Retina (tissue), 1 donor: Measurements from ENCODE around the gene TSEN54.

Experiments
- DNase-seq: peaks from one replicate; pipeline ENCODE4 v3.0.0-alpha.2; 2016

Gene TSEN54

DNA sequence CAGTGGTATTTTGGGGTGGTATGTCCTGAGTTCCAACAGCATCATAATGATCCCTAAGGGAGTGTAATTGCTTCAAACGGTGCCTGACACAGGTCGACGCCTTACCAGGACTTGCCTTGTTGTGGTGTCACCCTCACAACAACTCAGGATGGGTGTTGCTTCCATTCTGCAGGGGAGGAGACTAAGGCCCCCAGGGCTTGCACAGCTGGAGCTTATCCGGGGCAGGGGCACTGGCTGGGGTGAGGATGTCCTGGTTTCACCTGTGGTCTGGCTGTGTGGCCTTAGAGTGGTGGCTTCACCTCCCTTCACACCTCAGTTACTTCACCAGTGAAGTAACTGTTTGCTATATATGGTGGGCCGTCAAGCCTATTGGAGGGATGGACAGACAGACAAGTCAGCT lies 32.5 kb downstream of the TSEN54 start:
- no peak for DNase-seq

DNA sequence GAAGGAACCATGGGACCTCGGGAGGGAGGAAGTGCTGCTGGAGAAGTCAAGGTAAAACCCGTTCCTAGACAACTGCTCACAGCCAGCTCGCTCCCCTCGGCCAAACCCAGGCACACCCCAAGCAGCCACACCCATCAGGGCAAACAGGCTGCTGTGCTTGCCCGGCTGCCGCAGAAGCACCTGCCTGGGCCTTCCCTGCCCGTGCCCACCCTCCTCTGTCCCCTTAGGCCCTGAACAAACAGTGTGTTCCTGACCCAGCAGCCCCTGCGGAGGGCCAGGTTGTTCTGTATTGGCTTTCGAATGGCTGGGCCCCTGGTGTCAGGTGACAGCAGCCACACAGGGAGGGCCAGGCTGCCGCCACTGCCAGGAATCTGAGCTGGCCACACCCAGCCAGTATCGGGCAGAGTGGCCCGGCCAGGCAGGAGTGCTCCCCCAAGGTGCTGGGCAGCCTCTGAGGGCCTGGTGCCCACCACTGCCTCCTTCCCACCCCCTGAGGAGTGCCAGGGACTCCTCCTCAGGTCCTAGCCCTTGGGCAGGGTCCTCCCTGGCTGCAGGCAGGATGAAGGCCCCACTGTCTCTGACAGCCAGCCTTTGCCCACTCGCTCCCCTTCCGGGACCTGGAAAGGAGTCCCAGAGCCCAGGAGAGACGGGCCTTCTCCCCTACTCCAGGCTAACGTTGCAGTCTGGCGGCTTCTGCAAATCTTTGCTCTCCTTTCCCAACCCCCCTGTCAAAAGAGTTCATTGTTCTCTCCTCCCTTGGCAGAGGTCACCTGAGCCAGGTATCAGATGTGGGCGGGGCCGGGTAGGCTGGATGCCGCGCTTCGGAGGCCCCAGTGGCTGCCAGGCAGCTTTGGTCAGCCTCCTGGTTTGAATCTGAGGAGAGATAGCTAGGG lies 33.2 kb downstream of the TSEN54 start:
- DNase-seq, result no peak

DNA sequence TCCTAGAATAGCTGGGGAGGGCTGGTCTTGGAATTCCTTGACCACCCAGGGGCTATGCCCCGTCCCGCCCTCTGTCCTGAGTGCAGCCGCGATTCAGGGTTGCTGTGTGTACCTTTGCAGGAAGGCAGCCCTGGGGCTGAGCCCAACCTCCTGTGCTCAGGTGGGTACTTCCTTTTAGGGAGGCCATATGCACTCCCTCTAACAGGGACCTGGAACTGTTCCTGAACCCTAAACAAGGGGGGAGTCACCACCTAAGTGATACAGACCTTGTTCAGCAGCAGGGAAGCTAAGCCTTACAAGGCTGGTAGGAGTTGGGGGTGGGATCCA lies 33.8 kb downstream of the TSEN54 start:
- no peak for DNase-seq

DNA sequence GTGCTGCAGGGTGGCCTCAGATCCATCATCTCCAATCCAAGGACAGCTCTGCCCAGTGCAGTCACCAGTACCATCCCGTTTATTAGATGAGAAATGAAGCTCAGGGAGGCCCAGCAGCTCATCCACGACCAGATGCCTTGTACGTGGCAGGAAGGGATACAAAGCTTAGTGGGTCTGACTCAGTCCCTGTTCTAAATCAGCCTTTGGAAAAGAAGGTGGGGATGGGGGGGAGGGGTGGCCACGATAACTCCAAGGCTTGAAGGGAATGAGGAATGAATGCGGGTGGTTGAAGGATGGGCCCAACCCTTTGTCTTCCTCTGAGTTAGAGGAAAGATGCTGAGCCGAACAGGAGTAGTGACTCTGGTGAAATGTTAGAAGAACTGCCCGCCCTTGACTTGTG lies 34.9 kb downstream of the TSEN54 start:
- DNase-seq, result no peak

DNA sequence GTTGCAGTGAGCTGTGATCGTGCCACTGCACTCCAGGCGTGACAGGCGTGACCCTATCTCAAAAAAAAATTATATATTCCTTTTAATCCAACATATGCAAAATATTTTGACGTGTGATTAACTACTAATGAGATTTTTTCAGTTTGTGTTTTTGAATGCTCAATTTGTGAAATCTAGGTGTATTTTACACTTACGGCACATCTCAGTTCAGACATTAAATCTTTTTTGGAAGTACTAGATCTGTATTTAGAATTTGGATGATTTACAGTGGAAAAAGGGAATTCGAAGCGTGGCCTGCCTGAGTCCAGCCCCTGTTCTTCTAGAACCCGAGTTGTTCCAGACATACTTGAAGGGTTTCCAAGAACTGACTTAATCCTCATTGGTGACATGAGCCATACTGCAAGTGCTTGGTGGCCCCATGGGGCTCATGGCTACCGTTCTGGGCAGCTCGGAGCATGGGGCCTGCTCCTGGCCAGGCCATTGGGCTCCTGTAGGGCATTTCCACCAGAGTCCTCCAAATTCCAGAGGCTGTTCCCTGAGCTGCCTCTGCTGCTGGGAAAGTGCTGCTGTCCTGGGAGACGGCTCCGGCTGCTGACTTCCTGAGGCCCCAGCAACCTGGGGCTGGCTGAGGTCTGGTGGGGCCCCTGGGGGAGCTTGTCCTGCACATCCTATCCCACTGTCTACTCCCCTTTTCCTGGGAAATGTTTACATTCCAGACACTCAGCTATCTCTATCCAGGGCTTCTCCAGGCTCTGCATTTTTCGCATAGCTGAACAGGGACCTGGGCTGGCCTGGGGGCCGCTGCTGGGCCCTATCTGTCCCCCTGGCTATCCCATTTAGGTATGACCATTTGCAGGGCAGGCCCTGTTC lies 36.3 kb downstream of the TSEN54 start:
- DNase-seq, result no peak

DNA sequence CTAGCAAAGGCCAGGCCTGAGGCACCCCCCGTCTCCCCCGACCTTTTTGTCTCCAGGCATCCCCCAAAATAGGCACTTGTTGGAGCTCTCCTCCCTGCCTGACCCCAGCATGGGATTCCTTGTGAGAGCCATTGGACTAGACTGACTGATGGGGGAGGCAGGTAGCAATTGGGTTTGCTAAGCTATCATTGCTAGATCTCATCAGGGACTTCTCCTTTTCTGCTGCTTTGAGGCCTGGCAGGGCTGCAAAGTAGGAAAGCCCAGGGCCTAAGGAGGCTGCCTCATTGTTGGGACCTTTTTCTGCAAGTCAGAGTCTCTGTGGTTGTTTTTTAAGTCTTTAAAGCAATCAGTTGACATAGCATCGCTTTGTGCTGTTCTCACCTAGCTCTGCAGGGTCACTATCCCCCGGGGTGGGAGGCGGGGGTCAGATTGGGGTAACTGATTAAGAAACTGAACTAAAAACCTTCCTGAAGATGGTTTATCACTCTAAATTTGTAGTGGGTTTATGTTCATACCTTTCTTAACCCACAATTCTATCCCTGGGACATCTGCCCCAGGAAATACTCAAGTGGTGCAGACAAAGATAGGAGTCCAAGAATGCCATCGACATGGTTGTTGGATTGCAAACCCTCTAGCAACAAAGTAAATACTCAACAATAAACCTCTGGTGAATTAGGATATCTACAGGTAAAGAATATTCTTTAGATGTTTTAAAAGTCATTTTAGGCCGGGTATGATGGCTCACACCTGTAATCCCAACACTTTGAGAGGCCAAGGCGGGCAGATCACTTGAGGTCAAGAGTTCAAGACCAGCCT lies 37.2 kb downstream of the TSEN54 start:
- DNase-seq, result no peak

DNA sequence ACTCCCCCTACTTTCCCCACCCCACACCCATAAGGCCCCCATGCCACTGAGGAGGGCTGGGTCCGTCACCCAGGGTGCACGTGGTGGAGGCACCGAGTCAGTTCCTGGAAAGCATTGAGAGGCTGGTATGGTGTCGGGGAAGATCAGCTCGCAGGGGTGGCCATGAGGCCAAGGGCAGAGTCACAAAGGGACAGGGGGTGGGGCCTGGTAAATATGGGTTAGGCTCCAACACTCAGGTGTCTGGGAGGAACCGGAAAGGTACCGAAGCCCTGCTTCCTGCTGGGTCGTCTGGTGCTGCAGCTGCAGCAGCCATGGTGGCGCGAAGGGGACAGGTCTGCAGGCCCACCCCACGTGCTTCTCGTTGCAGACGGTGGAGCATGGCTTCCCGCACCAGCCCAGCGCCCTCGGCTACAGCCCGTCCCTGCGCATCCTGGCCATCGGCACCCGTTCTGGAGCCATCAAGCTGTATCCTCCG lies 39.4 kb downstream of the TSEN54 start:
- DNase-seq, result no peak

DNA sequence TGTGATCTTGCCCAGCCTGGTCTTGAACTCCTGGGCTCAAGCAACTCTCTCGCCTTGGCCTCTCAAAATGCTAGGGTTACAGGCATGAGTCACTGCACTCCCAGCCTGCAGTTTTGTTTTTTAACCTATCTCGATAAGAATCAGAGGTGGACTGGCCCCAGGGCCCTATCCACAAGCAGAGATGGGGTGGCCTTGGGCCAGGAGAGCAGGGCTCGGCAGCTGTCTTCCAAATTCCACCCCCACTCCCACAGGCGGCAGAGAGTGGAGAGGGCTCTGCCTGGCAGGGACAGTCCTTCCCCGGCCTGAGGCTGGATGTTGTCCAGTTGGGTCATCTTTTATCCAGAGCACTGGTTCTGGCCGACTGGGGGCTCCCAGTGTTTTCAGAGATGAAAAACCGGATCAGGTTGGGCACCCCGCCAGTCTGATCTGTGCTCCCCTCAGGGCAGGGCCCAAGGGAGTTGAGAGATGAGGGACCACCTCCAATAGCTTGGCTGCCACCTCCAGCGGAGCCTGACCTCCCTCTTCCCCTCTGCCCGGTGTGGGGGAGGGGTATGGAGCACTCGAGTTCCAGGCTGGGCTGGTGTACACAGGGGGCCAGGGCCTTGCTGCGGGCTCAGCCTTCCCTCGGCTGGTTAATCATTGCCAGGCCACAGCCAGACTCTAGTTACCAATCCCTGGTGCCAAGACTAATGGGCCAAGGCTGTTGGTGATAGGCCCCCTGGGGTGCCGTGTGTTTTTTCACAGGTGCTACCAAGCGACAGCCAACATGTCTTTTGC lies 40.9 kb downstream of the TSEN54 start:
- no peak for DNase-seq

DNA sequence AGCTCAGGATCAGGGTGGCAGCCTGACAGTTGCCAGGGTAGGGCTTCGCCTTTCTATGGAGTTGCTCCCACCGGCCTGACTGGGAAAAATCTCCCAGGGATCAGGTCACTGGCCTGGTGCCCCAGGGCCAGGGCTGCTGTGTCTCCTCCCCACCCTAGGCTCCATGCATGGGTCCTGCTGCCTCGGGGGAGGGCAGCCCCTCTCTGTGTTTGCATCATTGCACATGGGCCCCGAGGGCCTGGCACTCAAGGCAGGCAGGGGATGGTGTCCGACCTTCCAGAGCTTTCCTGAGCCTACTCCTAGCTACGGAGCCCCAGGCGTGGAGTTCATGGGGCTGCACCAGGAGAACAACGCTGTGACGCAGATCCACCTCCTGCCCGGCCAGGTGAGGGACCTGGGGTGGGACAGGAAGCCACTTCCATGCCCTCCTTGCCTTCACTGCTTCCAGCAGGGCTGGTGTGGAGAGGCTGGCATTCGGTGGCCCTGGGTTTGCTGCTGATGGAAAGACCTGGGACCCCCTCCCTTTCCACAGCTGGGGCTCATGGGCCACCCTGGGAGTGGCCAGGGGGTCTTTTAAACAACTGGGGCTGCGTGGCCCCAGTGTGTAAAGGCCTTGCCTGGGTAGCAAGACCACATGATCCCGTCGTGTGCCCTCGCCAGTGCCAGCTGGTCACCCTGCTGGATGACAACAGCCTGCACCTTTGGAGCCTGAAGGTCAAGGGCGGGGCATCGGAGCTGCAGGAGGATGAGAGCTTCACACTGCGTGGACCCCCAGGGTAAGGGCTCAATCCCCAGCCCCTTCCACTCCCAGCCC lies 41.7 kb downstream of the TSEN54 start:
- DNase-seq, result no peak

DNA sequence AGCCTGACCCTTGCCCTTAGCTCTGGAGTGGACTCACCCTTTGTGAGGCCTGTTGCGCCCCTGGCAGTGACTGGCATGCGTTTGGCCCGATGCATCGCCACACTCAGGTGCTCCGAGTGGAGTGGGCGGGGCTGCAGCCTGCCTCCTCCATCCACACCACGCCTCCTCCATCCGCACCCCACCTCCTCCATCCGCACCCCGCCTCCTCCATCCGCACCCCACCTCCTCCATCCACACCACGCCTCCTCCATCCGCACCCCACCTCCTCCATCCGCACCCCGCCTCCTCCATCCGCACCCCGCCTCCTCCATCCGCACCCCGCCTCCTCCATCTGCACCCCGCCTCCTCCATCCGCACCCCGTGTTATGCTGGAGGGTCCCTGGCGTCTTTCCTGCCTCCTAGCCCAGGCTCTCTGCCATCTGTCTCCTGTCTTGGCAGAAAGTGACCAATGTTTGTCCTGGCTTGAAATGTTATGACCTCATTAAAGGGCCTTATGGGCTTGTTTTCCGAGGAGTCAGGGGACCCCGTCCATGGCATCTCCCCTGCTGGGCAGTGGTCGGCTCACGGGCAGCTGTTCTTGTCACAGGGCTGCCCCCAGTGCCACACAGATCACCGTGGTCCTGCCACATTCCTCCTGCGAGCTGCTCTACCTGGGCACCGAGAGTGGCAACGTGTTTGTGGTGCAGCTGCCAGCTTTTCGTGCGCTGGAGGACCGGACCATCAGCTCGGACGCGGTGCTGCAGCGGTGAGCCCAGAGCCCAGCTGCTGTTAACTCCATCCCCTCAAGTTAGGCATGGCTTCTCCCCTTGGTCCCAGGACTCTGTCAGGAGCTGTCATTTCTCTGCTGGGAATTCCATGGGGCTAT lies 42.6 kb downstream of the TSEN54 start:
- no peak for DNase-seq

DNA sequence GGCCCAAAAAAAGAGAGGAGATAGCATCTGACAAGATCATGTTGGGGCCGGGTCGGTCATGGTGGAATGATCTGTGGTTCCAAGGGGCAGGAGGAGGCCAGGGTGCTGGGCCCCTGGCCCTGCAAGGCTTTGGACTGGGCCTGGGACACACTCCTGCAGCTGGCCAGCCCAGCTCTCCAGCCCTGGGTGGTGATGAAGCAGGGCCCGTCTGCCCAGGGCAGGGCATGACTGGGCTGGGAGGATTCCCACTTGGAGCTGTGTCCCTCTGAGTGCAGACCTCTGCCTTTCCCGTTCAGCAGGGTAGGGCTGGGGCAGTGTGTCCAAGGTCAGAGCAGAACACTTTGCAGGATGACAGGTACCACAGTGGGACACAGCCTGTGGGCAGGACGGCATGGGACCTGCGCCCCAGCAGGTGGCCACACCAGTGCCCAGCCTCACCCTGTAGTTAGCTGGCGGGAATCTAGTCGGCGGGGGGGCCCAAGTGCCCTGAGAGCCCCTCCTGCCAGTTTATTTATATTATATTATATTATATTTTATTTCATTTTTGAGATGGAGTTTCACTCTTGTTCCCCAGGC lies 43.7 kb downstream of the TSEN54 start:
- DNase-seq, result no peak

DNA sequence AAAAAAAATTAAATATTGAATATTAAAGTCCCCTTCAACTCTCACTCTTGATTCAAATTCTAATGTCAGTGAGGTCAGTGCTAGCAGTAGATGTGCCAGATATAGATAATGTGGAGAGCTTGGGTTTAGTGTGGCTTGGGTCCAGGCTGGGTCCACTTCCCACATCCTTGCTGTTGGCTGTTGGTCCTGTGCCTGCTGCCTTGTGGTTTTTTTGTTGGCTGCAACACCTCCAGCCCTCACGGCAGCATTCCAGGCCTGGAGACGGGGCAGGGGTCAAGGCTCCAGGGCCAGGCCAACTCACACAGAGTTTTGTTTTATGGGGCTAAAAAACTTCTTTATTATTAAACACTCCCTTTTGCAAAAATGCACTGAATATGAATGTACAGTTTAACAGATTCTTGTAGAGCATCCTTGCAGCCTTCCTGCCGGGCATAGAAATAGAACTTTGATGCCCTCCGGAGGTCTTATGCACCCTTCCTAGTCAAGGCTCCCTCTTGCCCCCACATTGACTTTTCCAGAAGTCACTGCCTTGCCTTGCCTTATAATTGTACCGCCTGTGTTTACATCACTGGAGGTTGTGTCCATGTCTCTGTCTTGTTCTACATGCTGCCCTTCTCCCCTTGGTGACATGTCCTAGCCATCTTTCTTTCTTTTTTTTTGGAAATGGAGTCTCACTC lies 45.7 kb downstream of the TSEN54 start:
- no peak for DNase-seq

DNA sequence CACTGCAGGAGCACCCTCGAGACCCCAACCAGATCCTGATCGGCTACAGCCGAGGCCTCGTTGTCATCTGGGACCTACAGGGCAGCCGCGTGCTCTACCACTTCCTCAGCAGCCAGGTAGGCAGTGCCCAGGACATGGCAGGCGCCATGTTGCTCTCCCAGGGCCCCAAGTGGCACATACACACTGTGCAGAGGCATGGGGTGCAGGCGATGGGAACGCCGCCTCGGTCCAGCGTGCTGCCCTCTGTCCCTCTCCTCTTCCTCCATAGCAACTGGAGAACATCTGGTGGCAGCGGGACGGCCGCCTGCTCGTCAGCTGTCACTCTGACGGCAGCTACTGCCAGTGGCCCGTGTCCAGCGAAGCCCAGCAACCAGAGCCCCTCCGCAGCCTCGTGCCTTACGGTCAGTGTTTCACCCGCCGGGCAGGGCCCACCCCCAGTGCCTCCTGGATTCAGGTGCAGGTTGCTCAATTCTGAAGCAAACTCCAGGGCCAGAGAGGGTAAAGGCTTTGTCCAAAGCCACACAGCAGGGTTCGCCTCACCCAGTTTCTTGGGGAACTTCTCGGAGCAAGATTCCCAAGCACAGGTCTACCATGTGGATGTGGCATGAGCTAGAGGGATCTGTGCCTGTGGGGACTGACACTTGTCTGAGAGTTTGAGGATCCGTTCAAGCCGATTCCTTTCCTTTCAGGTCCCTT lies 46.9 kb downstream of the TSEN54 start:
- DNase-seq, result no peak

DNA sequence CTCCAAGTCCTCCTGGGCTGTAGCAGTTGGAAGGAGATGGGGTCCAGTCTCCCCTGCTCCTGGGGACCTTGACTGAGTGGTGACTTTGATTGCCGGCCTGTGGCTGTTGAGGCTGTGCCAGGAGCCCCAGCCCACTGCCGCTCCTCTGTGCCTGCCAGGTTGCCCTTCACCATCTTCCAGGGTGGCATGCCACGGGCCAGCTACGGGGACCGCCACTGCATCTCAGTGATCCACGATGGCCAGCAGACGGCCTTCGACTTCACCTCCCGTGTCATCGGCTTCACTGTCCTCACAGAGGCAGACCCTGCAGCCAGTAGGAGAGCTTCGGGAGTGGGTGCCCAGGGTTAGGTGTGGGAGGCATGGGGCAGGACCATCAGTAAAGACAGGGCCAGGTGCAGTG lies 47.9 kb downstream of the TSEN54 start:
- no peak for DNase-seq

DNA sequence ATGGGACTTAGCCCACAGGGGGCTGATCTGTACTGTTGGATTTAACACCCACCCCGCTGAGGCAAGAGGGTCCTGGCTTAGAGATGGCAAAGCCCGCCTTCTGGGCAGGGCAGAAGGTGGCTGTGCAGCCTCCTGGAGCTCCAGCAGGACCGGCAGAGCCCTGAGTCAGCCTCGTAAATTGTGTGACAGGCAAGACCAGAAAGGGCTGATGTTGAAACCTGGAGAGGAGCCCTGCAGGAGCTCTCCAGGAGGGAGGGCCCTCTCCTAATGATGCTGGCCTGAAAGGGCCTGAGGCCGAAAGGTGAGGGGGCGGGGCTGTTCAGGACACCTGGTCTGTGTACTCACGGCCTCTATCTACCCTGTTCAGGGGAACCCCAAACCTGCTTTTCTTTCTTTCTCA lies 48.7 kb downstream of the TSEN54 start:
- DNase-seq, result no peak

DNA sequence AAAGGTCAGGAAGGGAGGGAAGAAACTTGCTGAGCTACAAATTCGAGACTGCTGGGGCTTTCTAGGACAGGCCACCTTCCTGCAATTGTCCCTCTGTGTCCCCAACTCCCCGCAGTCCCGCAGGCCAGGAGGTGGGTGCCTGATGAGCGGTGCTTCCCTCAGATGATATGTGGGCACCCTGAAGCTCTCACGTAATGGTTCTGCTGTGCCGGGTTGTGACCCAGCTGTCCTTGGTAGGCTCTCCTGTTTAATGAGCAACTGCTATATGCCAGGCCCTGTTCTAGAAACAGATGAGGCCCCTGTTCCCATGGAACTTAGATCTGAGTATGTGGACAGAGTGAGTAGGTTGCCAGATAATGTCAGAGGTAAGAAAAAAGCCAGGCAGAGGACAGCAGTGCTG lies 49.3 kb downstream of the TSEN54 start:
- no peak for DNase-seq

DNA sequence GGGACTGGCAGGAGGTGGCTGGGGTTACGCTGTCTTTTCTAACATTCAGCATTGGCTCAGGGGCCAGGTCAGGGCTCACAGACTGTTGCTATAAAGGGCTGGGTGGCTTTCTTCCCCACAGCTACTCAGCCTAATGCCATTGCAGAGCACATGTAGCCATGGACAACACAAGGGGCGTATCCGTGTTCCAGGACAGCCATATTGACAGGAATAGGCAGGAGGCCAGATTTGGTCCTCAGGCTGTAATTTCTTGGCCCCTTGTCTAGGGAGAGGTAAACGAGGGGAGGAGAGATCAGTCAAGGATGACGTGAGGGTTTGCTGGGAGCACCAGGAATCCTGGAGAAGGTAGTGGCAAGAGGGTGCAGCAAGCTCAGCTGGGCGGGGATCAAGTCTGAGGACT lies 50.1 kb downstream of the TSEN54 start:
- DNase-seq, result no peak

DNA sequence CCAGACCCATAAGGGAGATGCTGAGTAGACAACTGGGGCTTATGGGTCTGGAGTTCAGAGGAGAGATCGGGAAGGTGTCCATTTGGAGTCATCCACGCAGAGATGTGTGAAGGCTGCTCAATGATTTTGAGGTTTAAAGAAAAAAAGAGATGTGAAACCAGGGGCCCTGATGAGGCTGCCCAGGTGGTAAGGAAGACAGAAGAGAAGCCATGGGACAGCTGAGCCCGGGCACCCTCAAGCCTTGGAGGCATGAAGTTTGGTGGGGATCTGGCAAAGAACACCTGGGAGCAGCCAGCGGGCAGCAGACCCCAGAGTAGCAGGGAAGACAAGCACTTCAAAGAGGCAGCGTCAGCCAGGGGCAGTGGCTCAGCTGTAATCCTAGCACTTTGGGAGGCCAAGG lies 50.5 kb downstream of the TSEN54 start:
- DNase-seq, result no peak
